Neural cell (in vitro differentiated cells): ENCODE measurements around the gene CBFA2T3.

ENCODE experiments used
- CTCF ChIP-seq: fragments of 450-650 bp; IDR thresholded peaks from 2 replicates; pipeline ENCODE4 v1.5.1; 2014; ENCODE audit warnings: antibody characterized with exemption, mild to moderate bottlenecking, moderate library complexity; ENCODE audit not compliant: poor library complexity, severe bottlenecking
- REST ChIP-seq: IDR thresholded peaks from 2 replicates; pipeline ENCODE4 v1.6.1; 2012; ENCODE audit warnings: borderline replicate concordance

- TF ChIP-seq CTCF (no peak), REST (no peak)
Measured at GRCh38 chr16:88903267-88903666, 73.7 kb downstream of the CBFA2T3 start.
